ENCODE measurements around the gene TMEM232.
"Not testable (repeated sequence)": the region's sequence is repeated elsewhere in the genome, so short reads cannot be mapped to it uniquely, and the experiment has no call there.

TMEM232 gene

DNA sequence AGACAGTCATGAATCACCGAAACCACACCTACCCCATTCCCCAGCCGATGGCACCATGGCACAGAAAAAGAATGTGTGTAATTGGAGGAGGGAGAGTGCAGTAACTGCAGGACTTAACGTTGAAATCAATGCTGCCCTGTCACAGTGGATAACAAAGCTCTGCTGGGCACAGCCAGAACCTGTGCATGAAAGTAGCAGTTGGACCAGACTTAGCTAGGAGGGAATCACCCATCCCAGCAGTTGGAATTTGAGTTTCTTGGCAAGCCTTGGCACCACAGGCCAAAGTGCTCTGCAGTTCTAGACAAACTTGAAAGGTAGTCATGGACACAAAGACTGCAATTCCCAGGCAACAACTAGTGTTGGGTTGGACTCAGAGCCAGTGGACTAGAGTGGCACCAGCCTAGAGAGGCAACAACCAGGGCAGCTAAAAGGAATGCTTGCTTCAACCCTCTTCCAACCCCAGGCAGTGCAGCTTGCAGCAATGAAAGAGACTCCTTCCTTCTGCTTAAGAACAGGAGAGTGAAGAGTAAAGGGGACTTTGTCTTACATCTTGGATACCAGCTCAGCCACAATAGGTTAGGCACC is 19.1 kb downstream of the TMEM232 start:
- no peak for DNase-seq (ENCODE audit: low read depth in 1 of 2, low spot score in 1 of 2)

DNA sequence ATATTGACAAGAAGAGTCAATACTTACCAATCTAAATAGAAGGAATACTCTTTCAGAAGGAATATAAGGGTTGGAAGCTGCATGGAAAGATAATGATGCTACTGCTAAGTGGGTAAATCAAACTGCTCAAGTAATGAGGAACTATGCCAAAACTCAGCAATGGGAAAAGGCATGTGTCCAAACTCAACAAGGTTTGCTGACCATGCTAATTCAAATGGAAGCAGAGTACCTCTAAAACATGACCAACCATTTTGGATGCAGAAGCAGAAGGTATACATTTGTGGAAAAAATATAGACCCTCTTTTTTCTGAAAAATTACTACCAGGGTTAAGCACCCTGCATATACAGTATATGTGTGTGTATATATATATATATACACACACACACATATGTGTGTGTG is 21.1 kb downstream of the TMEM232 start:
- no peak for DNase-seq (ENCODE audit: low read depth in 1 of 2, low spot score in 1 of 2)

DNA sequence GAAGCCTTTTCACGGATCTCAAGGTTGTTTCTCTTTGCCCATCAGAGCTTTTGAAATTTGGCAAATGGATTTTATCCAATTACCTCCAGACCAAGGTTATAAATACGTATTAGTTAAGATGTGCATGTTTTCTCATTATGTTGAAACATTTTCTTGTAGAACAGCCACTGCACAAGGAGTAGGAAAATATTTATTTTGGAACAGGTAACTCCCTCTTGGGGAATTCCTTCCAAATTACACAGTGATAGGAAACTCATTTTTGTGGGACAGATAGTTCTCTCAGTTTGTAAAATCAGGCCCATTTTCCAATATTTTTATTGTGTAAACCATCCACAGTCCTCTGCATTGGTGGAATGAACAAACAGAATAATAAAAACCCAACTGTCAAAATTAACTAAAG is 23.0 kb downstream of the TMEM232 start:
- no peak for DNase-seq (ENCODE audit: low read depth in 1 of 2, low spot score in 1 of 2)

DNA sequence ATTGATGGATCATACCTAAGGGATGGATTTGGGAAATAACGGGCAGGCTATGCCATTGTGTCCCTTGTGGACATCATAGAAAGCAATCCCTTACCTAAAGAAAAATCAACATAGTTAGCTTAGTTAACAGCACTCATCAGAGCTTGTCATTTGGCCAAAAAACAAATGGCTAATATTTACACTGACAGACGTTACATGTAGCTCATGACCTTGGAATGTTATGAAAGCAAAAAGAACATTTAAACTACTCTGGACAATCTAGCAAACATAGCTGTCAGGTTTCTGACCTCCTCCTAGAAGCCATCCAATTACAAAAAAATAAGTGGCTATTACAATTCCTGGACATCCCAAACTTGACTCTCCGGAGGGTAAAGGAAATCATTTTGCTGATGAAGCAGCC is 23.8 kb downstream of the TMEM232 start:
- no peak for DNase-seq (ENCODE audit: low read depth in 1 of 2, low spot score in 1 of 2)

DNA sequence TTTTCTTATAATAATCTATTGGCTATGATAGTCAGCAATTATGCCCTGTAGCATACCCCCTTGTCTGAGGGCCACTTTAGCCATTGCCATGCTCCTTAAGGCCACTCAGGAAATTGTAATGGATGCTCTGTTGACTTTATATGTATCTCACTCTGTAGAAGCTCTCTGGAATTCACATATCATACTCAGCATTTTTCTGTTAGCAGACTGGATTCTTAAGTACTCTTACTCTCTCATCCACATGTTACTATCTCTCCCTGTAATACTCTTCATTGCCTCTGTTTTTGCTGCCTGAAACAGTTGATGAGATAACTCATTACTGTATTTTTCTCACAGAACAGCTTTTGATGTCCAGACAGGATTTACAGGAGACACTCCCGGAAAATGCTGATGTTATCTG is 24.2 kb downstream of the TMEM232 start:
- no peak for DNase-seq (ENCODE audit: low read depth in 1 of 2, low spot score in 1 of 2)

DNA sequence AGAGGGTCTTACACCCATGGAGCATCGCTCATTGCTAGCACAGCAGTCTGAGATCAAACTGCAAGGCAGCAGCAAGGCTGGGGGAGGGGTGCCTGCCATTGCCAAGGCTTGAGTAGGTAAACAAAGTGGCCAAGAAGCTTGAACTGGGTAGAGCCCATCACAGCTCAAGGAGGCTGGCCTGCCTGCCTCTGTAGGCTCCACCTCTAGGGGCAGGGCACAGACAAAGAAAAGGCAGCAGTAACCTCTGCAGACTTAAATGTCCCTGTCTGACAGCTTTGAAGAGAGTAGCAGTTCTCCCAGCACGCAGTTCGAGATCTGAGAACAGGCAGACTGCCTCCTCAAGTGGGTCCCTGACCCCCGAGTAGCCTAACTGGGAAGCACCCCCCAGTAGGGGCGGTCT is 33.8 kb downstream of the TMEM232 start:
- not testable (repeated sequence) for DNase-seq (ENCODE audit: low read depth in 1 of 2, low spot score in 1 of 2)

DNA sequence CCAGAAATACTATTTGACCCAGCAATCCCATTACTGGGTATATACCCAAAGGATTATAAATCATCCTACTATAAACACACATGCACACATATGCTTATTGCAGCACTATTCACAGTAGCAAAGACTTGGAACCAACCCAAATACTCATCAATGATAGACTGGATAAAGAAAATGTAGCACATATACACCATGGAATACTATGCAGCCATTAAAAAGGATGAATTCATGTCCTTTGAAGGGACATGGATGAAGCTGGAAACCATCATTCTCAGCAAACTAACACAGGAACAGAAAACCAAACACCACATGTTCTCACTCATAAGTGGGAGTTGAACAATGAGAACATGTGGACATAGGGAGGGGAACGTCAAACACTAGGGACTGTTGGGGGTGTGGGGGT is 35.9 kb downstream of the TMEM232 start:
- DNase-seq (ENCODE audit: low read depth in 1 of 2, low spot score in 1 of 2): not testable (repeated sequence)

DNA sequence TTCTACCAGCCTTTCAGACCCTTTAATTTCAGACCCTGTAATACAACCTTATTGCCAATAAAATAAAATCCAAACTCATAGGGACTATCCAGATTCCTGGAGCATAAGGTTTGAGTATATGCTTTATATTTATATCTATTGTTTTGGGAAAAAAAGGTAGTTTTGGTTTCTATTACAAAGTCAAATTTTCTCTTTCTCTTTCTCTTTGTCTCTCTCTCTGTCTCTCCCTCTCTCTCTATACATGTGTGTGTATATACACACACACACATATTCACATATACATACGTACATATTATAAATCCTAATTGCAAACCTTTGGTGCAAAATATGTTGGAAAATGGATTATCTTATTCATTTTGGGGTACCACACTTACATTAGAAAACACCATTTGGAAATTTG is 39.0 kb downstream of the TMEM232 start:
- DNase-seq (ENCODE audit: low read depth in 1 of 2, low spot score in 1 of 2): no peak

DNA sequence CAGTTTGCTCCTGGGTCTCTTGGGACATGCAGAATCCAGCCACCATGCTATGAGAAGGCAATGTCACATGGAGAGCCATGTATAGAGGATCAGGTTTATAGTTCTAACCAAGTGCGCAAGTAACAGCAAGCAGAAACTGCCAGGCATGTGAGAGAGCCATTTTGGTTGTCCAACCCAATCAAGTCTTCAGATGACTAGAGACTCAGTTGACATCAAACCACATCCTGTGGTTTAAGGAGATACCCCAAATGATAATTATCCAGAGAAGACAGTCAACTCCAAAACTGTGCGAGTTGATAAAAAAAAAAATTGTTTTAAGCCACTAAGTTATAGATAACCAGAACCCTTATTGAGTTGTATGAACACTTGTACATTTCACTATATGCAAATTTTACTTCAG is 40.2 kb downstream of the TMEM232 start:
- no peak for DNase-seq (ENCODE audit: low read depth in 1 of 2, low spot score in 1 of 2)

DNA sequence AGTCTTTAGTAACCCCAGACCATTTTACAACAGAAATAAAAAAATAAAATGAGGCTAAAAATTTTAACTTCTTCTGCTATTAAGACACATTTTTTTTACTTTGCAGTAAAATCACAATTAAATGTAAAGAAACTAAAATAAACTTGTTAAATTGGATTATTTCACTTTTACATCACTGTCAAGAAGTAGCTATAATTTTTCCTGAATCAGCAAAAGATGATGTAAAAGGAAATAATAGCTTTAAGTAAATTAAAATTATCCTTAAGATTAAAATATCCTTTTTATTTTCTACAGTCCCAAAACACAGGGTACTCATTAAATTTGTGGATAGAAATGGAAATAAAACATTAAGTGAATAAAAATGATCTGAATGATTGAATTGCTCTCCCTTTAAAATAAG is 44.5 kb downstream of the TMEM232 start:
- DNase-seq (ENCODE audit: low read depth in 1 of 2, low spot score in 1 of 2): no peak

DNA sequence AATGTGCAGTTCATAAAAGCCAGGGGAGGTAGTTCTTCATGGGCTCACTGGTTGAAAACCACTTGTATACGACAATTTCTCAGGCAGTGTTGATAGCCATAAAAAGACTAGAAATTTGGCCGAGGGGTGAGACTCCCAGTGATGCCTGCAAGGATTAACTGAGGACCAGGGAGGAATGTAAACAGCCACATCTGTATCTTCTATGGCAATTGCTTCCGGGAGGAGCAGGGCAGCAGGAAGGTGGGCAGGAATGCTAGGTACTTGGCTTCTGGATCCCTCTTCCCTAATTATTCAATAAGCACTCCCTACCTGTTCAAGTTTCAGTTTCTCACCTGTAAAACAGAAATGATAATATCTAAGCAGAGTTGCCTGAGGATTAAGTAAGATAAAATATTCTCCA is 45.4 kb downstream of the TMEM232 start:
- DNase-seq (ENCODE audit: low read depth in 1 of 2, low spot score in 1 of 2): no peak

DNA sequence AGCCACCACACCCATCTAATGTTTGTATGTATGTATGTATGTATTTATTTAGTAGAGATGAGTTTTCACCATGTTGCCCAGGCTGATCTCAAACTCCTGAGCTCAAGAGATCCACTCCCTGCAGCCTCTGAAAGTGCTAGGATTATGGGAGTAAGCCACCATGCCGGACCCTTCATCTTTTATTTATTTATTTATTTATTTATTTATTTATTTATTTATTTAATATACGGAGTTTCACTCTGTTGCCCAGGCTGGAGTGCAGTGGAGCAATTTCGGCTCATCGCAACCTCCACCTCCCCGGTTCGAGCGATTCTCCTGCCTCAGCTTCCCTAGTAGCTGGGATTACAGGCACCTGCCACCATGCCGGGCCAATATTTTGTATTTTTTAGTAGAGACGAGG is 49.9 kb downstream of the TMEM232 start:
- not testable (repeated sequence) for DNase-seq (ENCODE audit: low read depth in 1 of 2, low spot score in 1 of 2)

DNA sequence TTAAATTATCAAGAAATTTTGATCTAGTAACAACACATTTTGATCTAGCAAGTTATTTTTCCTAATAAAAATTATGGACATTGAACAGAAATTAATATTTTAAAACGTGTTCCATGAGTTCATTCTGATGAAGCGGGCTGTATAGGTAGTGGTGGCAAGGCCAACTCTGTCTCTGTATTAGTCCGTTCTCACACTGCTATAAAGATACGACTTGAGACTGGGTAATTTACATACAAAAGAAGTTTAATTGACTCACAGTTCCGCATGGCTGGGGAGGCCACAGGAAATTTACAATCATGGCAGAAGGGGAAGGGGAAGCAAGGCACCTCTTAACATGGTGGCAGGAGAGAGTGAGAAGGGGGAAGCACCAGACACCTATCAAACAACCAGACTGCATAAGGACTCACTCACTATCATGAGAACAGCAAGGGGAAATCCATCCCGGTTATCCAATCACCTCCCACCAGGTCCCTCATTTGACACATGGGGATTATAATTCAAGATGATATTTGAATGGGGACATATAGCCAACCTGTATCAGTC is 61.2 kb downstream of the TMEM232 start:
- DNase-seq (ENCODE audit: low read depth in 1 of 2, low spot score in 1 of 2): no peak

DNA sequence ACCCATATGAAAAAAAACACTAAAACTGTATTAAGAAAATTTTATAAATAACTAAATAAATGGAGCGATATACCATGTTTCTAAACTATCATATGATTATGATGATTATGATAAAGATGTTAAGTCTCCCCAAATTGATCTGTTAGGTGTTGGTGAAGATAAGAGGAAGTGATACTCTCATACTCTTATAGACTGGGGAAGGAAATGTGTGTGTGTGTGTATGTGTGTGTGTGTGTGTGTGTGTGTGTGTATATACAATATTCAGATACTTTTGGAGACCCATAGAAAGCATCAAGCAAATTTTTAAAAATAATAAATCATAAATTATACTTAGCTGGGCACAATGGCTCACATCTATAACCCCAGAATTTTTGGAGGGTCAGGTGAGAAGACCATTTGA is 62.9 kb downstream of the TMEM232 start:
- DNase-seq (ENCODE audit: low read depth in 1 of 2, low spot score in 1 of 2): no peak

DNA sequence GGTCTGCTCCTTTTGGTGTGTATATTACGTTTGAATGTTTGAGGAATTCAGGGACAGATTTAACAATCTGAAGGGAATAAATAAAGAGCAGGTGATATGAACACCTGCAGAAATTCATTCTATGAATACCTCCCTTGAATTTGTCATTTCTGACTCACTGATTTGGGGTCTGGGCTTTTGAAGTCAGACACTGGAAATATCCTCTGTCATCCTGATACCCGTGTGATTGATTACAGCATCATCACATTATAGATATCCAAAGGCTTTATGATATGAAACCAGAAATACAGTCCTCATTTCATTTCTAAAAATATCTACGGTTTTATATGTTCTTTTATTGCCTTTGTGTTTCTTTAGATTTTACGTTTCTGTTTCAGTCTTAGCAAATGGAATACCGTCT is 68.5 kb downstream of the TMEM232 start:
- DNase-seq (ENCODE audit: low read depth in 1 of 2, low spot score in 1 of 2): no peak

DNA sequence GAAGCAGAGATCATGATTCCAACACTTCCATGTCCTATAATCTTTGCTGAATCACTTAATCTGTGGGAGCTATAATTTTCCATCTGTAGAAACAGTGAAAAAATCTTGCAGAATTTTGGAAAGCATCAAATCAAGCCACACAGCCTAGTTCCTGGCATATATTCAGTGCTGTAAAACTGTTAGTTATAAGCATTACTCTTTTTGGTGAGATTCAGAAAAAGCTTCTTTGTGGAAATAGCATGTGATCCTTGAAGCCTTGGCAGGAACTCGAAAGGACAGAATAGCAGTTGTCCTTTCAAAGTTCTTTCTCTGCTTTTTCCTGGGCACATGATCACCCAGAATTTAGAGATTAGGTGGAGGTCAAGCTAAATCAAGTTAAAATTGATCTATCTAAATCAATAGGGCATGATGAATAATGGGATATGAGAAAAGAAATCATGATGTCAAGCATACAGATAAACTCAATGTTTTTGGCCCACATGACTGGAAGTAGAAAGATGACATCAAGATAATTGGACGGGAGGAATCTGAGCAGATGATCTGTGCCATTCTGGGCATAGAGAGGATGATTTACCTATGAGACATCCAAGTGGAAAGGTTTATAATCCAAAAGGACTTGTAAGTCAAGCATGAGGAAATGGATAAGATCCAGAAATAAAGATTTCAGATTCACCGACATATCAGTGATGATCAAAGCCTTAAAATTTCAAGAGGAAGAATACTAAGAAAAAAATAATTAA is 73.1 kb downstream of the TMEM232 start:
- no peak for DNase-seq (ENCODE audit: low read depth in 1 of 2, low spot score in 1 of 2)

DNA sequence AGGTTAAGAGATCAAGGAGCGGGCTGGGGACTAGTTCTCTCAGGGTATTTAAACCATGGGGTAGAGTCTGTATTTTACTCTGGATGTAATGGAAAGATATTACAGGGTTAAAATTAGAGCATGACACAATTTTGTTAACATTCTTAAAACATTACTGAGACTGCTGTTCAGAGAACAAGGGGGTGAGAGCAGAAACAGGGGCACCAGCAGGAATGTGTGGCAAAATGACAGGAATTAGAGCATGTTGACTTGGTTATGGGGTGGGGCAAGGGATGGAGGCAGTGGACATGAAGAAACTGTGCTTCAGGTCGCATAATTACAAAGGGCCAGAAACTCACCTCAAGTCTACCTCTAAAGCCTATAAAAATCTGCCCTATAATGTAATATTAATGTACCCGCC is 75.0 kb downstream of the TMEM232 start:
- no peak for DNase-seq (ENCODE audit: low read depth in 1 of 2, low spot score in 1 of 2)

DNA sequence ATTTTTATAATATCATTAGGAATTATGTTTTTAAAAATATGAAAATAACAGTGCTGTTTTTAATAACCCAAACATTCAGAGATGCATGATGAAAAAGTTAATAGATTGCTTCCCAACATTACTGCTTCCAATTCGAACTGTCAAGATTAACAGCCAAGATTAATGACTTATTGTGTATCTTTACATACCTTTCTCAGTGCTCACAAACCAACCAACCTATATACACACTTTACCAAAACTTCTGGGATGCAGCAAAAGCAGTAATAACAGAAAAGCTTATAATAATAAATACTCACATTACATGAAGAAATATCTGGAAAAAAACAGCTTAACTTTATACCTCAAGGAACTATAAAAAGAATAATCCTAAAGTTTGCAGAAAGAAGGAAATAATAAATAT is 82.1 kb downstream of the TMEM232 start:
- no peak for DNase-seq (ENCODE audit: low read depth in 1 of 2, low spot score in 1 of 2)

DNA sequence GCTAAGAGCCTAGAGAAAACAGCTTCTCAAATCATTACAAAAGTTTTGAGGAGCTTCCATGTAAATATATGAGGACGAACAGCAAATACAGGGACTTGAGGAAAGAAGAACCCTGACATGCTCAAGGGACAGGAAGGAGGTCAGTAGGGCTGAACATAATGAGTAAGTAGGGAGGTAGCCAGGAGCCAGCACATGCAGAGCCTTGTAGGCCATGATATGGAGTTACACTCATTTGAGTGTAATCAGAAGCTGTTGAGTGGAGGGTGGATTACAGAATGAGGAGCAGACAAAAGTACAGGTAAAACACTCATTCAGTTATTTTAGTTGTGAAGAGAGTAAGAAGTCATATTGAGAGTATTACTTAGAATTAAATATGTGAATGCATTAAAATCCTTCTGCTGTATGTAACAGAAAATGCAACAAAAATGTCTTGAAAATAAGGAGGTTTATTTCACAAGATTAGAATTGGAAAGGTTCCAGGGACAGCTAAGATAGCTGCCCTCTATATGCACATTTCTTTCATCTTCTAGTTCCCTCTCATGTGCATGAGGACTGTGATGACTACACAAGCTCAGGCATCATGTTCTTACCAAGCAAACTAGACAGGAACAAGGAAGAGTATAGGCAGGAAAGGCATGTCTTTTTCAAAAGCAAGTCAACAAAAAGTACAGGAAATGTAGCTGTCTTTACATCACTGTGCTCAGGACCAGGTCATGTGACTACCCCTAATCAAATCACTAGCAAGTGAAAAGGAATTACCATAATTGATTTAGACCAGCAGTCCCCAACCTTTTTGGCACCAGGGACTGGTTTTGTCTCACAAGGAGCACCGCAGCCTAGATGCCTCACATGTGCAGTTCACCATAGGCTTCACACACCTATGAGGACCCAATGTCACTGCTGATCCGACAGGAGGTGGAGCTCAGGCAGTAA is 87.2 kb downstream of the TMEM232 start:
- DNase-seq (ENCODE audit: low read depth in 1 of 2, low spot score in 1 of 2): no peak

DNA sequence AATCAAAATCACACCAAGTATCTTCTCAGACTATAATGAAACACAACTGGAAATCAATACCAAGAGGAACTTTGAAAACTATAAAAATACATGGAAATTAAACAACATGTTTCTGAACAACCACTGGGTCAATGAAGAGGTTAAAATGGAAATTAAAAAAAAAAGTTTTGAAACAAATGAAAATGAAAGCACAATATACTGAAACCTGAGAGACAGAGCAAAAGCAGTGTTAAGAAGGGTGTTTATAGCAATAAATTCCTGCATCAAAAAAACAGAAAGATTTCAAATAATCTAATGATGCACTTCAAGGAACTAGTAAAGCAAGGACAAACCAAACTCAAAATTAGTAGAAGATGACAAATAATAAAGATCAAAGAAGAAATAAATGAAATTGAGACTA is 92.0 kb downstream of the TMEM232 start:
- DNase-seq (ENCODE audit: low read depth in 1 of 2, low spot score in 1 of 2): no peak

DNA sequence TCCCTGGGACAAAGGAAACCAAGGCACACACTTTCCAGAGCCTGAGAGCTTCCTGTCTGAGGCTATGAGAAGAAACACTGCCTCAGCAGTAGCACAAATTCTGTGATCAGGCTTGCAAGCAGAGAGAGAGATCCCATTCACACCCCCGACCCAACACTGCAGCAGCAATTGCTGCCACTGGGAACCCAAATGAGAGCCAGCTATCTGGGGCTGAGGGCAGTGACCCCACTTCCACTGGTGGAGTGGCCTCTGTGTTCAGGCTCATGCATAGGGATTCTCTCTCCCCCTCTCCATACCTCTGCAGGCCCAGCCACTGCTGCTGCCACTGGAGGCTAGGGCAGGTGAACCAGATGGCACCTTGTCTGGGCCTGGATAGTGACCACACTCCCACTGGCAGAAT is 95.2 kb downstream of the TMEM232 start:
- DNase-seq (ENCODE audit: low read depth in 1 of 2, low spot score in 1 of 2): no peak

DNA sequence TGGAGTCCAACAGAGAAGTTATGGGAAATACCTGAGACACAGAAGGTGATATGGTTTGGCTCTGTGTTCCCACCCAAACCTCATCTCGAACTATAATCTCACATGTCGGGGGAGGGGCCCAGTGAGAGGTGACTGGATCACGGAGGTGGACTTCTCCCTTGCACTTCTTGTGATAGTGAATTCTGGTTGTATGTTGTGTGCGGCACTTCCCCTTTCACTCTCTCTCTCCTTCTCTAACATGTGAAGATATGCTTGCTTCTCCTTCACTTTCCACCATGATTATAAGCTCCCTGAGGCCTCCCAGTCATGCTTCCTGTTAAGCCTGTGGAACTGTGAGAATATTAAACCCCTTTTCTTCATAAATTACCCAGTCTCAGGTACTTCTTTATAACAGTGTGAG is 96.1 kb downstream of the TMEM232 start:
- DNase-seq (ENCODE audit: low read depth in 1 of 2, low spot score in 1 of 2): no peak
